Omental fat pad (tissue), 4 donors: ENCODE data around the gene SLC9A9. TPM values are rescaled to one million over a fixed set of nuclear protein-coding genes. Genes with fewer than 3 reads are reported as not detected.

Experiments
- ATAC-seq: fragments of 150-250 bp; one replicate; pipeline ENCODE4 v1.9.1; 2016; ENCODE audit warnings: mild to moderate bottlenecking, moderate library complexity; ENCODE audit not compliant: low FRiP score
- DNase-seq: peaks from one replicate; pipeline ENCODE4 v3.0.0-alpha.2; 2019; ENCODE audit warnings: low spot score
- total RNA-seq, 4 donors: library from RNA; depleted of rRNA; stranded (reverse); fragments of >200 nt; gene quantifications; one replicate each; pipeline ENCODE4 v1.1.0, GENCODE V29; 2016
- TF ChIP-seq, protein P1 (sequence below), 3 donors: fragments of 450-650 bp; IDR thresholded peaks; one replicate each; pipeline ENCODE4 v1.5.1; 2016 to 2017; ENCODE audit warnings: antibody characterized with exemption in 3 of 3, mild to moderate bottlenecking in 3 of 3, moderate library complexity in 2 of 3

Gene SLC9A9
- total RNA-seq, 4 donors from 2014 or later = 15.5 to 39.6 (median 26.9) TPM

DNA sequence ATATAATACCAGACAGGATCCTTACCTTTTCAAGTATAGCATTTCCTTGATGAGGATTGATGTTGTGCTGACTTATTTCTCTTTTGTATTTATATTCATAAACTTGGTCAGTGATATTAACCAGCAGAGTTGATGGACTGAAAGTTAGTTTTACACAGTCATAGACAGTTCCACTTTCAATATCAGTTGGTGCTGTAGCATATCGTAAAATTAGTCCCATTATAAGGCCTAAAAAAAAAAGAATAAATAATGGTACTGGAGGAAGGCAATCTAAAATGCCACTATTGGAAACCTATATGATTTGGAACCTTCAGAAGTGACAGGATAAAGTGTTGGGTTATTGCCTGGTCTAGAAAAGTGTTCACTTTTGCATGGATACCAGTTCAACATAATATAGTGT, 16.3 kb downstream of the SLC9A9 start:
- DNase-seq = no peak
- ATAC-seq = no peak
- TF ChIP-seq, protein P1, sequence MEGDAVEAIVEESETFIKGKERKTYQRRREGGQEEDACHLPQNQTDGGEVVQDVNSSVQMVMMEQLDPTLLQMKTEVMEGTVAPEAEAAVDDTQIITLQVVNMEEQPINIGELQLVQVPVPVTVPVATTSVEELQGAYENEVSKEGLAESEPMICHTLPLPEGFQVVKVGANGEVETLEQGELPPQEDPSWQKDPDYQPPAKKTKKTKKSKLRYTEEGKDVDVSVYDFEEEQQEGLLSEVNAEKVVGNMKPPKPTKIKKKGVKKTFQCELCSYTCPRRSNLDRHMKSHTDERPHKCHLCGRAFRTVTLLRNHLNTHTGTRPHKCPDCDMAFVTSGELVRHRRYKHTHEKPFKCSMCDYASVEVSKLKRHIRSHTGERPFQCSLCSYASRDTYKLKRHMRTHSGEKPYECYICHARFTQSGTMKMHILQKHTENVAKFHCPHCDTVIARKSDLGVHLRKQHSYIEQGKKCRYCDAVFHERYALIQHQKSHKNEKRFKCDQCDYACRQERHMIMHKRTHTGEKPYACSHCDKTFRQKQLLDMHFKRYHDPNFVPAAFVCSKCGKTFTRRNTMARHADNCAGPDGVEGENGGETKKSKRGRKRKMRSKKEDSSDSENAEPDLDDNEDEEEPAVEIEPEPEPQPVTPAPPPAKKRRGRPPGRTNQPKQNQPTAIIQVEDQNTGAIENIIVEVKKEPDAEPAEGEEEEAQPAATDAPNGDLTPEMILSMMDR (IDR thresholded peaks at IDR 0.05) = no peak

DNA sequence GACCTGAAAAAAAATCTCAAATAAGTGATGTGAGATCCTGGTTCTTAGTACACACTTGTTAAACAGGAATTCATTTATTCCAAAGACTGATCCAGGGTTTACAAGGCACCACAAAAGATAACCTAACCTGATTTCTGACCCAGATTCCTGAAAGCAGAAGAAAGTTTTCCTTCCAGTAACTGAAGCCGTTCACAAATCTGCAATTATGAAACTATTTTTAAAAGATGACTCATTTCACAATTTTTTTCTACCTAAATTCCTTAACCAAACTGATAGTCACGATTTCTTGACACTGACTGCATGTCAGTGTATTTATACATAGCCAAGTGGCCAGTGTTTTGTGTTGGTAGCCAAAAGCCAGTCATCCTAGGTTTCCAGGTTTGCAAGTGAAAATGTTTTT, 17.1 kb downstream of the SLC9A9 start:
- ATAC-seq (peak; percentile 83), DNase-seq (no peak)

GRCh38 chr3:143830786-143831185, 17.5 kb downstream of the SLC9A9 start:
- DNase-seq (no peak), ATAC-seq (no peak)
- TF ChIP-seq, protein P1 (IDR thresholded peaks at IDR 0.05) = no peak

More for the DNA sequence above, 17.1 kb downstream of the SLC9A9 start:
- TF ChIP-seq, protein P1 (IDR thresholded peaks at IDR 0.05) = no peak

- DNase-seq (no peak), ATAC-seq (no peak)
- TF ChIP-seq, protein P1 (IDR thresholded peaks at IDR 0.05) = no peak
These were observed 18.2 kb downstream of the SLC9A9 start for GRCh38 chr3:143830063-143830462.

DNA sequence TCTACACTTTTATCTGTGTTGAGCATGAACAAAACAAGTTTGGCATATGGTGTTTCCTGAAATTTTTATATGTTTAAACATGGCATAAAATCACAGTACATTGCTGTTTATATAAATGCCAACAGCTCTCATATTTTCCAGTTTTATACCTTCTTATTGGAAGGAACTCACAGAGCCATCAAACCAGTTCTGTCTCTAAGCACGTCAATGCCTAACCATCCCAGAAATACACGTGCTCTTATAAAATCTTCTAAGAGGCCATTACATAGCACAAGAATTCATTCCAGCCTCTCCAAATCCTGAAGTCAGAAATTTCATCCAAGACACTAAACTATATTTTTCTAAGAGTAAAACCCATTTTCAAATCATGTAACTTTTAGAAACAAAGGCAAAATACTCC, 20.8 kb downstream of the SLC9A9 start:
- TF ChIP-seq, protein P1 (IDR thresholded peaks at IDR 0.05) = no peak
- ATAC-seq (no peak), DNase-seq (no peak)

DNA sequence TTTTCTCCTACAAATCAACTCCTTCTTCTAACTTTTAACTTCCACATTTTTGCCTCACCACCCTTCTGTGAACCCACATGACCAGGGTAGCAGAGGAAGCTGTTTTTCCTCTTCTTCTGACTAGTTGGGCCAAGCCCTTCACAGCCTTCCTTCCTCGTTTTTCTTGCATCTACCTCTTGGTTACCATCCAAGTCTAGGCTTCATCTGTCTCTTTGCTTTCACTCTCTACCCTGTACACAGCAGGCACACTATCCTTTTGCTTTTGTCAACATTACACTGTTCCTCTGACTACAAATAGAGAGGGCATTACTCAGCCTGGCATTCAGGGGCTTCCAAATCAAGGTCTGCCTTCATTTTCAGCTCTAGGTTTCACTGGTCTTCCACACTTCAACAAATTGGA, 22.0 kb downstream of the SLC9A9 start:
- TF ChIP-seq, protein P1 (IDR thresholded peaks at IDR 0.05) = no peak
- no peak for ATAC-seq
- no peak for DNase-seq

- TF ChIP-seq, protein P1 (IDR thresholded peaks at IDR 0.05) = no peak
- no peak for DNase-seq
- peak; percentile 26 for ATAC-seq
These were observed 22.8 kb downstream of the SLC9A9 start for GRCh38 chr3:143825513-143825912.
